HG03565 (cell line): ENCODE data around the gene OR2V1.

Experiments
- ATAC-seq: cut with Tn5 transposase; IDR thresholded peaks from one replicate; pipeline ENCODE4 v1.9.1; 2021; ENCODE audit warnings: mild to moderate bottlenecking, moderate library complexity; ENCODE audit not compliant: unreplicated experiment

The OR2V1 gene

GRCh38 chr5:181084621-181085195 lies 46.3 kb downstream of the OR2V1 start:
- no peak for ATAC-seq

- ATAC-seq: no peak
Measured at GRCh38 chr5:181081989-181082388, 49.0 kb downstream of the OR2V1 start.

- no peak for ATAC-seq
Measured at GRCh38 chr5:181076920-181077319, 54.0 kb downstream of the OR2V1 start.
